HepG2 (cell line): ENCODE measurements around the gene TRIM44. TPM values are rescaled to one million over a fixed set of nuclear protein-coding genes. Genes with fewer than 3 reads are reported as not detected.

Experiments used
- ATAC-seq: fragments of 200-7000 bp; cut with Tn5 transposase; 3 replicates; pipeline ENCODE4 v1.9.1; 2020; ENCODE audit warnings: mild to moderate bottlenecking, moderate library complexity
- BruUV-seq: library from RNA; stranded (reverse); fragments of 400-500 nt; replicated peaks from 2 replicates; lab custom pipeline; 2021; lab: Mats Ljungman, UMichigan
- CTCF ChIA-PET: fragments of 300-600 bp; formaldehyde crosslinking; extraction: SDS; loops from one replicate; lab custom pipeline; 2021; ENCODE audit warnings: low total read pairs, inconsistent platforms, low intra/inter-chr PET ratio; lab: Yijun Ruan, JAX
- POLR2A ChIA-PET: fragments of 350-600 bp; sonication (Branson Sonifier 250); formaldehyde crosslinking; loops from one replicate; lab custom pipeline; 2020; ENCODE audit warnings: antibody characterized with exemption, inconsistent platforms; lab: Yijun Ruan, JAX
- DNase-seq: peaks from one replicate; pipeline ENCODE4 v3.0.0-alpha.2; 2015; ENCODE audit warnings: low spot score
- FAIRE-seq: peaks from 3 replicates; lab custom pipeline; 2011; peaks lifted over from hg19 to GRCh38; lab: Jason Lieb, UNC
- H2AFZ ChIP-seq: one replicate; pipeline ENCODE4 v1.6.1; 2011; ENCODE audit warnings: low read length, inconsistent platforms
- H3K27ac ChIP-seq: fragments of 300-600 bp; 3 replicates; pipeline ENCODE4 v1.8.0; 2011; ENCODE audit warnings: mixed run types, mild to moderate bottlenecking, mixed read lengths, low read length, inconsistent platforms; ENCODE audit not compliant: insufficient read depth; ENCODE audit errors: extremely low read length
- H3K27me3 ChIP-seq, 2 experiments: fragments of 200-600 bp in 1 of 2; 2 replicates in 1 of 2; 3 replicates in 1 of 2; pipeline versions ENCODE4 v1.6.0 to v1.8.0; 2011; ENCODE audit warnings: low read length in 2 of 2, mild to moderate bottlenecking in 2 of 2, moderate library complexity in 2 of 2, inconsistent platforms in 1 of 2; ENCODE audit not compliant: insufficient read depth in 2 of 2, control insufficient read depth in 1 of 2
- H3K36me3 ChIP-seq, 2 experiments: fragments of 200-600 bp in 1 of 2; replicated peaks in 1 of 2; 2 replicates in 1 of 2; 3 replicates in 1 of 2; pipeline versions ENCODE4 v1.5.1 to v1.8.0; 2011; ENCODE audit warnings: low read length in 2 of 2, inconsistent platforms in 1 of 2; ENCODE audit not compliant: insufficient read depth in 2 of 2, control insufficient read depth in 1 of 2
- H3K4me1 ChIP-seq: 2 replicates; pipeline ENCODE4 v1.5.1; 2012; ENCODE audit warnings: low read length, inconsistent platforms; ENCODE audit not compliant: insufficient read depth
- H3K4me2 ChIP-seq: 2 replicates; pipeline ENCODE4 v1.6.0; 2011; ENCODE audit warnings: low read depth, low read length, inconsistent platforms
- H3K4me3 ChIP-seq, 3 experiments: fragments of 200-600 bp in 1 of 3; sonication (generic), shearing (Covaris generic) in 1 of 3; replicated peaks in 1 of 3; 2 replicates each; pipeline ENCODE4 v1.5.1; 2011 to 2016; ENCODE audit warnings: low read length in 3 of 3, inconsistent platforms in 2 of 3, low read depth in 2 of 3, mild to moderate bottlenecking in 2 of 3, control low read depth in 1 of 3, mixed read lengths in 1 of 3; ENCODE audit not compliant: insufficient read depth in 1 of 3
- H3K79me2 ChIP-seq: one replicate; pipeline ENCODE4 v1.6.1; 2011; ENCODE audit warnings: low read length, inconsistent platforms; ENCODE audit not compliant: insufficient read depth
- H3K9ac ChIP-seq: 2 replicates; pipeline ENCODE4 v1.6.0; 2011; ENCODE audit warnings: mild to moderate bottlenecking, low read depth, low read length, inconsistent platforms; ENCODE audit not compliant: insufficient read depth
- H3K9me3 ChIP-seq: 2 replicates; pipeline ENCODE4 v1.5.1; 2012; ENCODE audit warnings: mild to moderate bottlenecking, low read length
- H4K20me1 ChIP-seq: 2 replicates; pipeline ENCODE4 v1.6.0; 2011; ENCODE audit warnings: inconsistent platforms, mild to moderate bottlenecking, low read length, moderate library complexity; ENCODE audit not compliant: insufficient read depth
- HOXD1 ChIP-seq: sonication (generic); formaldehyde crosslinking; IDR thresholded peaks from 2 replicates; pipeline ENCODE4 v1.5.0; 2020; ENCODE audit warnings: missing genetic modification reagents
- ISX ChIP-seq: sonication (generic); formaldehyde crosslinking; conservative IDR thresholded peaks from 2 replicates; pipeline ENCODE4 v1.5.0; 2020; ENCODE audit warnings: missing genetic modification reagents
- SMAD9 ChIP-seq: sonication (generic); formaldehyde crosslinking; IDR thresholded peaks from 2 replicates; pipeline ENCODE4 v1.5.1; 2020; ENCODE audit warnings: mild to moderate bottlenecking, missing genetic modification reagents
- SRSF1 ChIP-seq: fragments of 200-400 bp; formaldehyde crosslinking; optimal IDR thresholded peaks from 2 replicates; pipeline ENCODE3; 2017; ENCODE audit warnings: mild to moderate bottlenecking, low read depth, low read length, moderate library complexity
- TOPORS ChIP-seq: sonication (generic); formaldehyde crosslinking; IDR thresholded peaks from 2 replicates; pipeline ENCODE4 v1.8.0; 2023; ENCODE audit warnings: mild to moderate bottlenecking, missing genetic modification reagents
- ZFP36L1 ChIP-seq: sonication (generic); formaldehyde crosslinking; IDR thresholded peaks from 2 replicates; pipeline ENCODE4 v1.8.0; 2022; ENCODE audit warnings: mild to moderate bottlenecking, missing genetic modification reagents, moderate library complexity
- ZFP62 ChIP-seq: sonication (generic); formaldehyde crosslinking; IDR thresholded peaks from 2 replicates; pipeline ENCODE4 v1.4.0; 2020; ENCODE audit warnings: missing genetic modification reagents
- ZNF549 ChIP-seq: sonication (generic); formaldehyde crosslinking; IDR thresholded peaks from 2 replicates; pipeline ENCODE4 v1.5.0; 2020; ENCODE audit warnings: missing genetic modification reagents
- ZNF614 ChIP-seq: IDR thresholded peaks from 2 replicates; pipeline ENCODE4 v1.6.1; 2018; ENCODE audit warnings: missing biosample characterization, missing genetic modification reagents, inconsistent platforms, borderline replicate concordance
- ZNF746 ChIP-seq: sonication (generic); formaldehyde crosslinking; IDR thresholded peaks from 2 replicates; pipeline ENCODE4 v1.8.0; 2022; ENCODE audit warnings: mild to moderate bottlenecking, missing genetic modification reagents
- WGBS: methylation state at CpG from one replicate; pipeline ENCODE4 v1.1.6; 2017; ENCODE audit warnings: low lambda C conversion rate; 5-methylcytosine and 5-hydroxymethylcytosine counted together
- in situ Hi-C: cut with HindIII; loops from 2 replicates; pipeline ENCODE4 v1.10.0; 2017; ENCODE audit warnings: low pct_unique_long_range_greater_than_20kb; ENCODE audit not compliant: extremely low pct_ligation_motif_present
- intact Hi-C: fragments of 100-400 bp; cut with micrococcal nuclease; formaldehyde crosslinking; loops from one replicate; pipeline ENCODE4 v1.10.0; 2022; ENCODE audit not compliant: unreplicated experiment
- polyA plus RNA-seq, 8 experiments: library from polyadenylated mRNA; depleted of rRNA in 3 of 8; stranded (reverse) in 7 of 8; unstranded in 1 of 8; fragments of >200 nt; fragmentation: Illumina TruSeq in 4 of 8; extraction: Trizol in 4 of 8; gene quantifications; 2 replicates each; pipeline versions ENCODE4 v1.2.1 to v1.2.3, GENCODE V29; 2011 to 2016; ENCODE audit warnings: low read depth in 4 of 8, missing spikeins in 1 of 8, mixed read lengths in 1 of 8; ENCODE audit not compliant: insufficient read depth in 1 of 8
- total RNA-seq, 5 experiments: library from RNA; depleted of rRNA; stranded (reverse); fragments of >200 nt; fragmentation: Illumina TruSeq; extraction: Trizol; gene quantifications; 2 replicates each; pipeline ENCODE4 v1.2.3, GENCODE V29; 2016; ENCODE audit warnings: low read depth in 1 of 5
- TF ChIP-seq, protein P1 (sequence below): sonication (generic); formaldehyde crosslinking; IDR thresholded peaks from 2 replicates; pipeline ENCODE4 v1.8.1; 2023; ENCODE audit warnings: mild to moderate bottlenecking, missing genetic modification reagents, borderline replicate concordance
- TF ChIP-seq, protein P2 (sequence below): IDR thresholded peaks from 2 replicates; pipeline ENCODE4 v1.6.1; 2016; ENCODE audit warnings: mild to moderate bottlenecking
- TF ChIP-seq, protein P3 (sequence below): IDR thresholded peaks from 2 replicates; pipeline ENCODE4 v1.6.1; 2016; ENCODE audit warnings: low read depth, control low read depth

The TRIM44 gene
- total and polyA plus RNA-seq, 2 of the 13 experiments (the other 11 are each of a cell fraction or from before 2014, with no cell fraction given), result 22.7 to 50.3 TPM

DNA sequence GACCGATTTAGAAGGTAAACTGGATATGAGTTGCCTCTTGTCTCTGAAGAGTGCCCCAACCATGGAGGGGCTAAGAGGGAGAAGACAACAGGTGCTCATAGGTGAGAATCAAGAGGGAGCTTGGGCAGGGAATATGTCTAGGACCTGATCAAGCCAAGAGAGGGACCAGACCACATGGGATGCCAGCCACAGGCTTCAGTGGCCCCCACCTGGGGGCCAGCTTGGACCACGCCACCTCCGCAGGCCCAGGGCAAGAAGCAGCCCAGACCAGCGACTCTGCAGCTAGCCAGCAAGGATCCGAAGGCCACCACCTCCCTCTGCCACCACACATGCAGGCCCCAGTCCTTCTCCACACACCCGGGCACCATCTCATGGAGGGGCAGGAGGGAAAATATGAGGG is 188.8 kb downstream of the TRIM44 start:
- POLR2A ChIA-PET, result no interaction called here
- H3K9me3 ChIP-seq, result no peaks in the 10 kb centered on the region
- FAIRE-seq, result no peak

DNA sequence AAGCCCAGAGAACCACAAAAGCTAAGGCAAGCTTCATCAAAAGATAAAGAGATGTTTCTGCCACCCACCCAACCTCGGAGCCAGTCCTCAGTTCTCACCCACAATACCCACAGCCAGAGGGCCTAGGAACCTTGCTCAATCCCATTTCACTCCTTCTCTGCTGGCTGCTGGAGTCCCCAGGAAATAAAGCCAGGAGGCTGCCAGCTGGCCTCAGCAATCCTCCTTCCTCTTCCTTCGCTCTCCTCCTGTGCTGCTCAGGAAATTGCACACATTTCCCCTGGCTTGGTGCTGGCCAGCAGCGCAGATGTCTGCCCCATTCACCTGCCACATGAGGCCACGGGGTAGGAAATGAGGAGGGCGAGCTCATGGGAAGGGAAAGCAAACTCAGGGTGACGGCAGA is 189.5 kb downstream of the TRIM44 start:
- Histone ChIP-seq H2AFZ (no peak overlapping the region), H3K27me3 (peaks cover 0 to 4% of the 10 kb centered on the region in 2 experiments; a peak in 4 of 5 replicates), H3K4me2 (no peak overlapping the region), H3K9ac (no peak overlapping the region)
- no peak for ATAC-seq
- WGBS, result 24% methylated on average over 6 of the region's 6 CpGs
- TF ChIP-seq SRSF1 (no peak), ZFP62 (CRISPR knock-in tag) (no peak), ZNF549 (CRISPR knock-in tag) (no peak), TOPORS (no peak), ZNF614 (no peak), ISX (CRISPR knock-in tag) (no peak)
- TF ChIP-seq, protein P1, sequence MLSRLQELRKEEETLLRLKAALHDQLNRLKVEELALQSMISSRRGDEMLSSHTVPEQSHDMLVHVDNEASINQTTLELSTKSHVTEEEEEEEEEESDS (CRISPR knock-in tag), result no peak
- TF ChIP-seq, protein P2, sequence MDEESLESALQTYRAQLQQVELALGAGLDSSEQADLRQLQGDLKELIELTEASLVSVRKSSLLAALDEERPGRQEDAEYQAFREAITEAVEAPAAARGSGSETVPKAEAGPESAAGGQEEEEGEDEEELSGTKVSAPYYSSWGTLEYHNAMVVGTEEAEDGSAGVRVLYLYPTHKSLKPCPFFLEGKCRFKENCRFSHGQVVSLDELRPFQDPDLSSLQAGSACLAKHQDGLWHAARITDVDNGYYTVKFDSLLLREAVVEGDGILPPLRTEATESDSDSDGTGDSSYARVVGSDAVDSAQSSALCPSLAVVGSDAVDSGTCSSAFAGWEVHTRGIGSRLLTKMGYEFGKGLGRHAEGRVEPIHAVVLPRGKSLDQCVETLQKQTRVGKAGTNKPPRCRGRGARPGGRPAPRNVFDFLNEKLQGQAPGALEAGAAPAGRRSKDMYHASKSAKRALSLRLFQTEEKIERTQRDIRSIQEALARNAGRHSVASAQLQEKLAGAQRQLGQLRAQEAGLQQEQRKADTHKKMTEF, result no peak
- TF ChIP-seq, all 625 proteins: peak for 0
- H4K20me1 ChIP-seq, result no peaks in the 10 kb centered on the region
- DNase-seq (no peak), FAIRE-seq (no peak)
- H3K9me3 ChIP-seq, result no peaks in the 10 kb centered on the region
- intact Hi-C loops, result no loop called here
- no peak overlapping the region for H3K27ac ChIP-seq
- H3K79me2 ChIP-seq, result no peaks in the 10 kb centered on the region
- in situ Hi-C loops, result no loop called here
- POLR2A ChIA-PET, result no interaction called here
- H3K4me3 ChIP-seq, result no peak overlapping the region
- CTCF ChIA-PET, result no interaction called here
- H3K36me3 ChIP-seq, result no peaks in the 10 kb centered on the region
- H3K4me1 ChIP-seq, result no peaks in the 10 kb centered on the region
- BruUV-seq, result no TSS peak

More for the DNA sequence above, 188.8 kb downstream of the TRIM44 start:
- TF ChIP-seq, protein P3, sequence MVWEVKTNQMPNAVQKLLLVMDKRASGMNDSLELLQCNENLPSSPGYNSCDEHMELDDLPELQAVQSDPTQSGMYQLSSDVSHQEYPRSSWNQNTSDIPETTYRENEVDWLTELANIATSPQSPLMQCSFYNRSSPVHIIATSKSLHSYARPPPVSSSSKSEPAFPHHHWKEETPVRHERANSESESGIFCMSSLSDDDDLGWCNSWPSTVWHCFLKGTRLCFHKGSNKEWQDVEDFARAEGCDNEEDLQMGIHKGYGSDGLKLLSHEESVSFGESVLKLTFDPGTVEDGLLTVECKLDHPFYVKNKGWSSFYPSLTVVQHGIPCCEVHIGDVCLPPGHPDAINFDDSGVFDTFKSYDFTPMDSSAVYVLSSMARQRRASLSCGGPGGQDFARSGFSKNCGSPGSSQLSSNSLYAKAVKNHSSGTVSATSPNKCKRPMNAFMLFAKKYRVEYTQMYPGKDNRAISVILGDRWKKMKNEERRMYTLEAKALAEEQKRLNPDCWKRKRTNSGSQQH, result no peak
- TF ChIP-seq ZFP36L1 (CRISPR knock-in tag) (no peak), ZNF746 (CRISPR knock-in tag) (no peak), HOXD1 (CRISPR knock-in tag) (no peak), SMAD9 (CRISPR knock-in tag) (no peak)
- TF ChIP-seq, all 625 proteins: peak for 0
- no peak overlapping the region for H3K9ac ChIP-seq
- no peaks in the 10 kb centered on the region for H3K36me3 ChIP-seq
- intact Hi-C loops (no loop called here), in situ Hi-C loops (no loop called here)
- H3K4me2 ChIP-seq, result no peak overlapping the region
- CTCF ChIA-PET, result no interaction called here
- no peak overlapping the region for H2AFZ ChIP-seq
- H3K4me1 ChIP-seq, result no peaks in the 10 kb centered on the region
- no peaks in the 10 kb centered on the region for H3K79me2 ChIP-seq
- H4K20me1 ChIP-seq, result no peaks in the 10 kb centered on the region
- no peak overlapping the region for H3K27ac ChIP-seq
- no peak overlapping the region for H3K4me3 ChIP-seq
- 32% methylated on average over 3 of the region's 6 CpGs for WGBS
- DNase-seq (no peak), ATAC-seq (no peak)
- H3K27me3 ChIP-seq, result peaks cover 0 to 4% of the 10 kb centered on the region in 2 experiments; a peak in 4 of 5 replicates
- no TSS peak for BruUV-seq
